HG03060 (cell line): Measurements from ENCODE around the gene ALPI.
"Not testable (repeated sequence)": the region's sequence is repeated elsewhere in the genome, so short reads cannot be mapped to it uniquely, and the experiment has no call there.

ENCODE experiments used
- ATAC-seq: cut with Tn5 transposase; IDR thresholded peaks from one replicate; pipeline ENCODE4 v1.9.1; 2021; ENCODE audit warnings: low read depth, moderate number of reproducible peaks; ENCODE audit not compliant: unreplicated experiment

Gene ALPI

DNA sequence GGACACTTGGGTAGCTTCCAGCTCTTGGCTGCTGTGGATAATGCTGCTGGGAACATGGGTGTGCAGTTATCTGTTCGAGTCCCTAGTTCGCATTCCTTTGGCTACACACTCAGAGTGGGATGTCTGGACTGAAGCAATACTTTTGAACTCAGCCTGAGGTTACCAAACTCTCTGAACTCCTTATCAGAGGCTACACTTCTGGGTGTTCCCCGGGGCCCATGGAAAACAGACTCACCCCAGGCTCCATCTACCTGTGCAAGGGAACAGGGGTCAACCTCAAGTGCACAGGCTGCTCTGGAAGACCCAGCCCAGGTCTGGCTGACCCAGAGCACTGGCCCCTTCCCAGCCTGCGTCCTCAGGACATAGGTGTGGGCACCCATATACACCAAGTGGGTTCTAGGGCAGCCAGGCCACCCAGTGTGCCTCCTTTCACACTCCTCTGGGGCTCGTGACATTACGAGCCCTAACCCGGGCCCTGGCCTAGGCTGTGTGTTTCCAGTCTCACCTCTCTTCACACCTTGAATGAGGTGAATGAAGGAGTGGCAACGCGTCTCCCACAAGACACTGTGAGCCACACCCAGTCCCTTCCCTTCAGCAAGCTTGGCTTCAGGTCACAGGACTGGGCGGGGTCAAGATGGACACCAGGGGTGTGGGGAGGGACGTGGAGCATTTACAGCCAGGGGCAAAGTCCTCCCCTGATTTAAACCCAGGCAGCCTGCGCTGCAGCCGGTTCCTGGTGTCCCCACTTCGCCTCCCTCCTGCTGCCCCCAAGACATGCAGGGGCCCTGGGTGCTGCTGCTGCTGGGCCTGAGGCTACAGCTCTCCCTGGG, at the start of gene ALPI:
Gene ALPI (plus strand): TSS at position 728 of the 830 bp plus-strand sequence. CDS start 47 bp downstream, at position 775.
- ATAC-seq: no peak

DNA sequence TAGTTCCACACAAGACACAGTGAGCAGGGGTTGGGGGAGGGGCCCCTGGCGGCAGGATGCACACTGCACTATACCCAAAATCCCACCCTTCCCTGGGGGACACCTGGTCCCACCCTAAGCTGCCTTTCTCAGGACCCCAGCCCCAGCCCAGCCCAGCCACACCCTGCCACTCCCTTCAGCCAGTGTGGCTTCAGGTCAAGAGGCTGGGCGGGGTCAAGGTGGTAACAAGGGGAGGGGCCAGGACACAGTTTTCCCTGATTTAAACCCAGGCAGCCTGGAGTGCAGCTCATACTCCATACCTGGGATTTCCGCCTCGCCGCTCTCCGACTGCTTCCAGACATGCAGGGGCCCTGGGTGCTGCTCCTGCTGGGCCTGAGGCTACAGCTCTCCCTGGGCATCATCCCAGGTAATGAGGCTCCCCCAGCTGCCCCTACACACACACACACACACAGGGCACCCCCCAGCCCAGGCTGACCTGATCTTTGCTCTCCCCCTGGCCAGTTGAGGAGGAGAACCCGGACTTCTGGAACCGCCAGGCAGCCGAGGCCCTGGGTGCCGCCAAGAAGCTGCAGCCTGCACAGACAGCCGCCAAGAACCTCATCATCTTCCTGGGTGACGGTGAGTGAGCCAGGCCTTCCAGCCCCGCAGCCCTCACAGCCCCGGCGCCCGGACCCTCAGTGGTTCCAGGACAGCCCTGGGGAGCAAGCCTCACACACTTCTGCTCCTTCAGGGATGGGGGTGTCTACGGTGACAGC, 49.2 kb upstream of the ALPI start, which contains the start of gene ALPG:
Gene ALPG (plus strand): TSS at position 289 of the 755 bp plus-strand sequence. CDS start 51 bp downstream, at position 340.
- ATAC-seq: no peak

DNA sequence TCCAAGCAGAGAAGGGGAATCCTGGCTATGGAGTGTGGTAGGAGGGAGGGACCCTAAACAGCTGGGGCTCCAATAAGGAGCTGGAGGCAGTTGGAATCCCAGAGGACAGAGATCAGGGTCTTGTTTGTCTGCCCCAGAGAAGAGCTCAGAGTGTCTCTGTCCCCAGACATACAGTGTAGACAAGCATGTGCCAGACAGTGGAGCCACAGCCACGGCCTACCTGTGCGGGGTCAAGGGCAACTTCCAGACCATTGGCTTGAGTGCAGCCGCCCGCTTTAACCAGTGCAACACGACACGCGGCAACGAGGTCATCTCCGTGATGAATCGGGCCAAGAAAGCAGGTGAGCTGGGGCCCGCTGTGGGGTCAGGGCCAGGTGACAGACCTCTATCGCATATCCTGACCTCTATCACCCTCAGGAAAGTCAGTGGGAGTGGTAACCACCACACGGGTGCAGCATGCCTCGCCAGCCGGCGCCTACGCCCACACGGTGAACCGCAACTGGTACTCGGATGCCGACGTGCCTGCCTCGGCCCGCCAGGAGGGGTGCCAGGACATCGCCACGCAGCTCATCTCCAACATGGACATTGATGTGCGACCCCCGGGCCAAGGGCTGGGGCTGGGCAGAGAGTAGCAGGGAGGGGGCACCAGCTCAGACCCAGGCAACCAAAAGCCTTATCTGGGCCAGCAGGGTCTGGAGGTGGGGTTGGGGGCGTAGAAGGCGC, 48.4 kb upstream of the ALPI start:
- not testable (repeated sequence) for ATAC-seq

DNA sequence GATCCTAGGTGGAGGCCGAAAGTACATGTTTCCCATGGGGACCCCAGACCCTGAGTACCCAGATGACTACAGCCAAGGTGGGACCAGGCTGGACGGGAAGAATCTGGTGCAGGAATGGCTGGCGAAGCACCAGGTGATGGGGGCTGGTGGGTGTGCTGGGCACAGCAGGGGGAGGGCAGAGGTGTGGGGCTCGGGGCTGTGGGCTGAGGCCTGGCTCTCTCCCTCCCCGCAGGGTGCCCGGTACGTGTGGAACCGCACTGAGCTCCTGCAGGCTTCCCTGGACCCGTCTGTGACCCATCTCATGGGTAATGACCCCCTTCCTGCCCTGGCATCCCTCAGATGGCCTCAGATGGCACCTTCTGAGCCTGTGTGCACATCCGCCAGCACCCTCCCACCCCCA, 47.7 kb upstream of the ALPI start:
- not testable (repeated sequence) for ATAC-seq

DNA sequence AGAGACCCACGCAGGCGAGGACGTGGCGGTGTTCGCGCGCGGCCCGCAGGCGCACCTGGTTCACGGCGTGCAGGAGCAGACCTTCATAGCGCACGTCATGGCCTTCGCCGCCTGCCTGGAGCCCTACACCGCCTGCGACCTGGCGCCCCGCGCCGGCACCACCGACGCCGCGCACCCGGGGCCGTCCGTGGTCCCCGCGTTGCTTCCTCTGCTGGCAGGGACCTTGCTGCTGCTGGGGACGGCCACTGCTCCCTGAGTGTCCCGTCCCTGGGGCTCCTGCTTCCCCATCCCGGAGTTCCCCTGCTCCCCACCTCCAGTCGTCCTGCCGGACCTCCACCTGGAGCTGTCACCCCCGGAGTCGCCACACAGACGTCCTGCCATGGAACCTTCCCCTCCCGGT, 46.3 kb upstream of the ALPI start:
- ATAC-seq: not testable (repeated sequence)

DNA sequence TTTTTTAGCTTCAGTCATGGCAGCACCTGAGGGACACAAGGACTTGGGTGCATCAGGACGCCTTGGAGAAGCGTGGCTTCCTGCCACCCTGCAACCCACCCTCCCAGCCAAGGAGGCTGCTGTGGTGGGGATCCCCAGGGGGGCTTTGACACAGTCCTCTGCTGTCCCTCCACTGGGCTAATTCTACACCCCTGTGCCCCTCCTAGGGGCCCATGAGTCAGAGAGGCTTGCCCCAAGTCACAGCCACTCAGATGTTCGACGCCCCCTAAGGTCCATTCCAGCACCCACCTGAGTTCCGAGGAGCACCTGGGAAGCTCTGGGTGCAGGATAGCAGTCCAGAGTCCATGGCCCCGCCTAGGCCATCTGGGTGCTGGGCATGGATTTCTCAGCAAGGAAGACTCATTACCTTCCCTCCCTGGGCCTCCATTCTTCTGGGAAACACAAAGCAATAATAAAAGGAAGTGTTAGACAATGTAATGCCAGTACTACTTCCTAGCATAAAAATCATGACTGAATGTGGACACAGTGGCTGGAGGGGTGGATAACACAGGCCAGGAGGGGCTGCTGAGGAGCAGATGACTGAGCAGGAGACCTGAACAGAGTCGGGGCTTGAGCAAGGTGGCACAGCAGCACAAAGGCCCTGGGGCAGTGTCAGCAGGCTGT, 45.6 kb upstream of the ALPI start:
- ATAC-seq: no peak

DNA sequence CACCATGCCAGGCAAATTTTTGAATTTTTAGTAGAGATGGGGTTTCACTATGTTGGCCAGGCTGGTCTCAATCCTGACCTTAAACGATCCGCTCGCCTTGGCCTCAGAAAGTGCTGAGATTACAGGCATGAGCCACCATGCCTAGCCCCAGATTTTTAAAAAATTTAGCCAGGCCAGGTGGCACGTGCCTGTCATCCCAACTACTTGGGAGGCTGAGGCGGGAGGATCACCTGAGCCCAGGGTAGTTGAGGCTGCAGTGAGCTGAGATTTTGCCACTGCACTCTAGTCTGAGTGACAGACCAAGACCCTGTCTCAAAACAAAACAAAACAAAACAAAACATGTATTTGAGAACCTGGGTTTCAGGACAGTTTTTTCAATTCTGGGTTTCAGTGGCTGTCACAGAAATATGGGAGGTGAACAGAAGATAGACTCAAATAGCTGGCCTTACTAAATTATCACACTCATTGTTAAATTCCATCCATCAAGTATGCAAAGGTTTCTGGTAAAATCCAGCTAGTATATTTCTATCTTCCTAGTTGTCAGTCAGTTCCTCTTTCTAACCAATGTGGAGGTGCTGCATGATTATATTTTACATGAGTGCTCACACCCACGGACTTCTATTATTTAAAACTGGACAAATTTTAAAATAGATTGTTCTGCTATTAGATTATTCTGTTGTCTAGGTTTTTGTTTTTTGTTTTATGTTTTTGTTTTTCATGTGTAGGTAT, 43.9 kb upstream of the ALPI start:
- no peak for ATAC-seq

DNA sequence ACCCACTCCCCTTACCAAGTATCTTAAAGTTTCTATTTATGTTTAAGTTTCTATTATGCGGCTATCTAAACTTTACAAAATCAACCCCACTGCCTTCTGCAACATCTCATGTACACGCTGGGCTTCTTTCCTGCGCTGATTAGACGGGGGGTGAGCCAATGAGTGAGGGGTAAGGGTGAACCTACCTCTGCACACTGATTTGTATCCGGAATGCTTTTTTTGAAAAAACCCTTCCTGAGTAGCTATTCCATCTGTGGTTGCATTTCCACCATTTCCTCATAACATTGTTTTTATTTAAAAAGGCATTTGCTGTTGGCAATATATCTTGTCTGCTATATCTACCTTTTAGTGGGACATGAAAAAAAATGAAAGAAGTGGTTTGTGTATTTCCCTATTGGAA, 43.0 kb upstream of the ALPI start:
- no peak for ATAC-seq

DNA sequence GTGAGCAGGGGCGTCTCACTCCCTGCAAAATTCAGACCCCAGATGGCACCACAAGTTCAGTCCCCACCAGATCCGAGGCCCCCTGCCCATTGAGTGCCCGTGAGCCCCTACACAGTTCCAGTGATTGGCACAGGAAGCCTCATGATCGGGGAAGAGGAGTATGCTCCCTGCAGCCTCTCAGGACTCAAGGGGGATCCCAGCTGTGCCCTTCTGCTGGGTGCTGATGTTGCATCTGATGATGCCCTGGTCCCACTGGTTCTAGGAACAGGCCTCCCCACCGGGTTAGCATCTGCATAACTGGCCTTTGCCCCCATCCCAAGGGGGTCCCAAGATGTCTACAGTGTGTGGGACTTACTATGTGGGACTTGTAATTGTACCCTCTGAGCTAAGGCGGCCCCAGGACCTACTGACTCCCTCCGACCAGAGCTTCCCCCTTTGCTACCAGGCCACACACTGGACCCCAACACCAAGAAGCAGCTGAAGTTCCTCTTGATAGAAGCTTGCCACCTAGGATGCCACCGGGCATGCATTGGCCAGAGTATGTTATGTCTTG, 40.7 kb upstream of the ALPI start:
- no peak for ATAC-seq

DNA sequence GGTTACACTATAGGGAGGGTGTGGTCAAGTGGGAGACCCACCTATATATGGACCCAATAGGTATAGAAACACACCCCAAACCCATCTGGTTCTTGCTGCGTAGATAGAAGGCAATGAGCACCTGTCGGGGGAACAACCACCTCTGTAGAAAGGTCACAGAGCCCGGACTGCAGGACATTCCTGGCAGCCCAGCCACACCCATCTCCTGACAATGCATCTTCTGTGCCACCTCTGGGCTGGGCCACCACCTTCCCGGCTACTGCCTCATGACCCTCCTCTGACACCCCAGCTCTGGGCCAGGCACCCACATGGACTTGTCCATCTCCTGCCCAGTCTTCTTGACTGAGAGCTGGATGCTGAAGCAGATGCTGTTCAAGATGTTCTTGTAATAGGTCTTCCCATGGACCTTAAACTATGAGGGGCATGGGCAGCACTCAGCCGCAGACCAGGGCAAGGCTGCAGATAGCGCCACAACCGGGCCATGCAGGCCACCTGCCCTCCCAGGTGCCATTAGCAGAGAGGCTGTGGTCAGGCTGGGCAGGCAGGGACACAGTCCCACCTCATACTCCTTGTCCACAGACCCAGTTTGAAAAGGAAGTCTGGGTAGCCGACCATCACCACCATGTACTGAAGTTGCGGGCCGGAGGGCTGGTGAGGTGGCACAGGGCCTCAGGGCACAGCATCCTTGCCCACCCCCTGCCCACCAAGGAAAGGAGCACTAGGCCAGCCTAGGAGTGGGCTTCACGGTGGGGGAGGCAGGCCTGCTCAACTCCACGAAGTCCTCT, 40.0 kb upstream of the ALPI start:
- ATAC-seq: no peak

DNA sequence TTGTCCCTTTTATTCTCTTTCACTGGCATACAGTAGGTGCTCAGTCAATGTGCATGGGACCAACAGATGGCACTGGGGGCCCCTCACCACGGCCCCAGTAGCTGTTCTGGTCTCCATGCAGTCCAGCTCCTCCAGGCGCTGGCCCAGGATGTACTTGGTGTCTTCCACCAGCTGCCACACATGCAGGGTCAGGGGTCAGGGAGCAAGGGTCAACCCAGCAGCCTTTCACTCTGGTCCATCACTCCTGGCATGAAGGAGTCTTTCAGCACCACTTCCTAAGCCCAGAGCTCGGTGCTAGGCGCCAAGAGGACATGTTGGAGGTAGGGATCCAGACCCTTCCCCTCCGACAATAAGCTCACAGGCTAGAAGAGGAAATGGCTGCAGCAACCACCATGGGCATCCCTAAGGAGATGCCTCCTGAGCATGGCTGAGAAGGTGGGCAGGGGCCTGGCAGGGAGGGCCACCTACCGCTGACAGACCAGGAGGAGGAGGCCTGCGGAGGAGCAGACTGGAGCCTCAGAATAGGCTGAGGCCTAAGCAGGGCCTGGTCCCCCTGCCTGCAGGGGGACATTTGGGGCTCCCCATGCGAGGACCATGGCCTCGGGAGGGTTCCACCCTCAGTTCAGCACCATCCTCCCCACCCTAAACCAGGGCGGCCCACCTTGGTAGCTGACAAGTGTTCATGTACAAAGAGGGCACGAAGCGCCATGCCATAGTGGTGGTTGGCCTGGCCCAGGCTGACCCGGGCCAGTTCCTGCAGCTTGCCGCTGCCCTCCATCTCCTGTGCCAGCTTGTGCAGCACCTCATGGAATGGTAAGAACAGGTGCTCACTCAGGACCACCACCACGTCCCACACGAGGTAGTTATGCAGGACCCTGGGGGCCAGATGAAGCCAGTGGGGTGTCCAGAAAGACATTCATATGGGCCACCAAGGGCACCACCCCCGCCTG, 39.2 kb upstream of the ALPI start:
- no peak for ATAC-seq

DNA sequence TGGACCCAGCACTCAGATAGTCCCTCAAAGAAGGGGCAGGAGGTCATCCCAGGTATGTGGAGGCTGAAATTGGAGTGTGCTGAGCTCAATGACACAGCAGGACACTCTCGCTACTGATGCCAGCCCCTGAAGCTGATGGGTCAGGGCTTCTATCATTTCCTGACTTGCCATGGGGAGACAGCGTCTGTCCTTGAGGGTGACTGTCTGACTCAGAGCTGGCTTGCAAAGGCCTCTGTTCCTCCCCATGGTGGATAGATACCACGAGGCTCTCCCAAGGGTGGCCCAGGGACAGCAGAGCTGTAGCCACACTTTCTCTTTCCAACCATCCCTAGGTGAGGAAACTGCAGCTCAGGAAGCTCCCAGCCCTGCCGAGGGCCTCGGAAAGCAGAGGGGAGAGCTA, 38.5 kb upstream of the ALPI start:
- no peak for ATAC-seq

DNA sequence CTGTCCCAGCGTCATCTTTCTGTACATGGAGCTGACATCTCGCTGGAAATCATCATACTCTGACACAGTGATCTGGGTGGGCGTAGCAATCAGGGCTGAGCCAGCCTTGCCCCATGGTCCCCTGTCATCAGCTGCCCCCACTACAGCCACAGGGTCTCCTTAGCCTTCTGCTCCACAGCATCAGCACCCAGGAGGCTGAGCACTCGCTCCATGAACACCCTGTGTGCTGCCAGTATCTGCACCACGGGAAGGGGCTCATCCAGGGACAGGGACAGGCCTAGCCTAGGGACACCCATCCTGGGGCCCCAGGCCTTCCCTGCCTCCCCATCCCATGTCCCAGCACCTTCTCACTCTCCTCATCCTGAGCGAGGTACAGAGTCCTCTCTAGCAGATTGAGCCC, 37.9 kb upstream of the ALPI start:
- no peak for ATAC-seq

DNA sequence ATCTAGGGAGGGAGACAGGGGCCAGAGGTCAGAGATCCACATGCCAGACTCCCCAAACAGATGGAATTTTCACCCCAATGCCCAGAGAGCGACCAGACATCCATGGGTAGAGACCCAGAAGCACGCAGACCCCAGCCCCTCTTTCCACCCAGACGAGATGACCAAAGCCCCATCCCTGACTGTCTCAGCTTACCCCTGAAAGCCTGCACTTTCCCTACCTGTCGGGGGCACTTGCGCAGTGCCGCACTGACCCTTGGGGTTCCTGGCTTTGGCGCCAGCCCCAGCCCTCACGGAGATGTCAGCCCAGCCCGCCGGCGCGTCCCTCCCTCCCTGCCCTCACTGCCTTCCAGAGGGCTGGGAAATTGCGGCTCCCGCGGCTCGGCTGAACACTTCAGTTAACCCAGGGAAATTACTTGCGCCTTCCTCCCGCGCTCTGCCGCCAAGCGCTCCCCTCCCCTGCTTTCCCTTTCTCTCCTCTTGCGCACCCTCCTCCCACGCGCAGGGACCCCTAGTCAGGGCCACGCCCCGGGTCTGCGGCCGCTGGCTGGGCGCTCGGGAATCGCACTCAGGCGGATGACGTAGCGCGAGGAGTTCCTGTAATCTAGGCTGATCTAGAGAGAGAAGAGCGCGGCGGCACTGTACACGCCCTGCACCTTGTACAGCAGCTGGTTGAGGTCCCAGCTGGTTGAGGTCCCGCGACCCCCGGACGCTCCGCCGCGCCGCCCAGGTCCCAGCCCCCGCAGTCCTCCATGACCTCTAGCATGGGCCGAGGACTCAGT, 37.3 kb upstream of the ALPI start:
- ATAC-seq: no peak

DNA sequence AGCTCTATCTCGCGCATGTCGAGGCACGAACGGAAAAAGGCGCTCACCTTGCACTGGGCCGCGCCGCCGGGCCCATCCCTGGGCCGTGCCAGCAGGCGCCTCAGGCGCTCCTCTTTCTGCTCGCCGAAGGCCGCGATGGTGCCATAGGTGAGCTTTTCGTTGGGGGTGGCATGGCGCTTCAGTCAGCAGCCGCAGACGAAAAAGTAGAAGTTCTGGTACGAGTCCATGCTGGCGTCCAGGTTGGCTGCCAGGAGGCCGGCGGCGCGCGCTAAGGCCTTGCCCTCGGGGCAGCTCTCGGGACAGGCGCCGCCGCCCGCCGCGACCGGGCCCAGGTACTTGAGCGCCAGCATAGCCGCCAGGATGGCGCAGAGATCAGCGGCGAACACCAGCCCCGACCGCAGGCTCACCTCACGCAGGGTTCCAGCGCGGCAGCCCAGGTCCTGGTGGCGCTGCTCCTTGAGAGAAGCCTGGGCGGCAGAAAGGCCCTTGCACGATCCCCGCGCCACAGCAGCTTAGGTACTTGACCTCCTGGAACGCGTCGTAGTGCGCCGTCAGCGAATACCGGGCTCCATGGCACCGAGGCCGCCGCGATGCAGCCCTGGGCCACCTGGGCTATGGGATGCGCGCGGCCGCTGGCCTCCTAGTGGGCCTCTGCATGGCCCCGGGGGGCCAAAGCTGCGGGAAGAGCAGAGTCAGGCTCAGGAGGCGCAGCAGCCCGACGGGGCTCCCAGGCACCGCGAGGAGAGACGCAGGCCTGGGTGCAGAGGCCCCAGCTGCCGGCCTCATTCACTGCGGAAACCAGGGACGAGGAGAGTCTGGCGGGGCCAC, 36.5 kb upstream of the ALPI start:
- ATAC-seq: no peak

DNA sequence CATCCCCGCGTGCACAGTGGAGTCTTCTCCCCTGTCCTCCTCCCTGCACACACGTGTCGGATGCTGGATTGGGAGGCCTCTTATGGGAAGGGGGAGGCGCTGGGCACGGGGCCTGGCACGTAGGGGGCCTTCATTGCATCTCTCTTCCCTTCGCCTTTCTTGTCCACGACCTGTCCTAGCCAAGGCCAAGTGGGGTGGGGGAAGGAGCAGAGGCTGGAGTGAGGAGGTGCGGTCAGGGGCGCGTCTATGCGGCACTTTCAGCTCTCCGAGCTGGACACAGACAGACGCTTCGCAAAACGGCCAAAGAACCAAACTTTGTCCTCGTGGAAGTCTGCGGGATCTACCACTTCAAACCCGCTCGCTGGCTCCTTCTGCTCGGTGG, 35.9 kb upstream of the ALPI start:
- no peak for ATAC-seq
